Testis (tissue), 2 donors: ENCODE results near the gene PLCL2.

Experiments
- CTCF ChIP-seq, 3 experiments: fragments of 450-650 bp in 2 of 3; fragments of 200-600 bp in 1 of 3; sonication (generic) in 1 of 3; IDR thresholded peaks; one replicate each; pipeline ENCODE4 v1.5.1; 2016 to 2019; ENCODE audit warnings: antibody characterized with exemption in 3 of 3, mild to moderate bottlenecking in 2 of 3, moderate library complexity in 1 of 3
- POLR2A ChIP-seq: fragments of 450-650 bp; IDR thresholded peaks from one replicate; pipeline ENCODE4 v1.6.1; 2017; ENCODE audit warnings: antibody characterized with exemption, mild to moderate bottlenecking, moderate library complexity

GRCh38 chr3:16871915-16872842 is 12.6 kb upstream of the PLCL2 start:
- TF ChIP-seq POLR2A (no peak), CTCF (IDR thresholded peaks at IDR 0.05) (no peak)
